NCI-H1092 (cell line): Measurements from ENCODE around the gene KCTD6.

Experiments used
- DNase-seq: peaks from one replicate; lab custom pipeline; 2025; lab: John Stamatoyannopoulos, UW

KCTD6 gene

DNA sequence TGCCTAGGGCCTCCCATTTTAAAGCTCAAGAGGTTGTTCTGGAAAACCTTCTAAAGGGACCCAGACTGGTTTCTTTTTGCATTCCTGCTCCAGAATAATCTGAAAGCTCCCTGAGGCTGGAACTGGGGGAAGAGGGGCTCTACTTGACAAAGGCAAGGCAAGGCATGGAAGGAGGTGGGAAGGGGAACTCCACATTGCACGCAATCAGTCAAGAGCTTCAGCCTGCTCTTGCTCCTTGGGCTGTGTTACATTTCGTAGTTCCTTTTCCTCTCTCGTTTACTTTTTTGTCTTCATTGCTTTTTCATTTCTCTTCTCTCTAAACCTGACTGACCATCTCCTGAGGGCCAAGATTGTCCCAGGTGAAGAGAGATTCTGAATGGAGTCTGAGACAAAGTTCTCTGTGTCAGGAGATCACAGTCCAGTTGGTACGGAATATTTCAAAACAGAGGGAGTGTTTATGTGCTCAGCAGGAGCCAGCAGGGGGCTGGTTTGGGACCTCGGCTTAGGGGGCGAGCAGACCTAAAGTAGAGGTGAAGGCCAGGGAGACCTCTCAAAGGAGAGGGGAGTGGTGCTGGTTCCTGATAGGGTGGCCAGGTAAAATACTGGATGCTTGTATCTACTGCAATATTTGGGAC is 6.0 kb upstream of the KCTD6 start:
- no peak for DNase-seq

- no peak for DNase-seq
Measured at GRCh38 chr3:58487140-58487886, 4.6 kb upstream of the KCTD6 start.

DNA sequence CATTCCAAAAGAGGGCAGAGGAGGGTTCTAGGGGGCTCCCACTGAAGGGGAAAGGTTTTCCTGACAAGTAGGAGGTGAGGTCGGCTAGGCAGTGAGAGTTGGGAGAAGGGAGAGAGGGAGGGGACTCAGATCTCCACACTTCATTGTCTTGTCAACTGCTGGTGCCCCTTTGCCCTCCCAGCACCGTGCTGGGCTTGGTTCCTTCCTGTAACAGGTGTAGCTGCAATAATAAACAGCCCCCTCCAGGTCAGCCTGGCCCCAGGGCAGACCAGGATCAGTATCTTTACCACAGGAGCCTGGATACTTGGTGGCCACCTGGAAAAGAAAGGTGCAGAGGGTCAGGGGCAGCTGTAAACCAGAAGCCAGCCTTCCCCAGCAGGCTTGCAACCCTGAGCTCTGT is 2.9 kb upstream of the KCTD6 start:
- no peak for DNase-seq

DNA sequence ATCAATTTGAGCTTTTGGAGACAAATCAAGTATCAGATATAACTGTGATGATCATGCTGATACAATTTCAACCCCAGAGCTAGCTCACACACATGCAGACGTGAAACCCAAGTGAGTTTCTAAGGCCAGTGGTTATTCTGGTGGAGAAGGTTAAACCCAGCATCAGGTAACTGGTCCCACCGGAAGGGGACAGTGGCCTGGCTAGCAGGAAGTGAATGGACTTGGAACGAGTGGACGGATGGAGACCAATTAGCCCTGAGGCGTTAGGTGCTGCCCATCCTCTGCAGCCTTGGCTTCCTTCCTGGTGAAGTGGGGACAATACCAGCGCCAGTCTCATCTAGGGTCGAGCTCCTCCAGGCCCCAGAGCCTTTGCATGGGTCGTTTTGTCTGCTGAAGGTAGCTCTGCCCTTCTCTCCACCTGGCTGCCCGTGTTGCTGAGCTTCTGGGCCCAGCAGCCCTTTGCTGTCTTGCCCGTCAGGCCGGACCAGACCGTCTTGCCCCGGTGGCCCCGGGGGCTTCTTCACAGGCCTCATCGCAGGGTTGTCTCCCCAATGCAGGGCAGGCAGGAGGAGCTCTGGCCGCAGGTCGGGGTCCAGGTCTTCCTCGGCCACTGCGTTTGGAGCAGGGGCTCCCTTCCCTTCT is 915 bp upstream of the KCTD6 start:
- DNase-seq: no peak

- DNase-seq: no peak
Measured at GRCh38 chr3:58492494-58492905, 604 bp downstream of the KCTD6 start.

DNA sequence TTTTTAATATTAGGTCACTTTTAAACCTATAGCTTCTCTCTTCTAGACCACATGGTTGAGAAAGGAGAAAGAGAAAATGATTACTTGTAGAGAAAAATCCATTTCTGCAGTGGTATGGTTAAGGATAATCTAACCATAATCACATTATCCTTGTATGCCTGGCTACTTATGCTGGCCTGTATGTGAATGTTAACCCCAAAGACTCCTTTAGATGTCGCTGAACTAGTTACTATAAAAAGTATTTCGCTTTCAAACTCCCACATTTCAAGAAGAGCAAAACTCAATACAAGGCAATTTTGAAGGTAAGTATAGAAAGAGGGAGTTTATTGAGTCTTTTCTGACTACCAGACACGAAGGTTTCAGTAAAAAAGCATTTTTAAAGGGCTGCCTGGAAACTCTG is 2.2 kb downstream of the KCTD6 start:
- DNase-seq: no peak

- DNase-seq: no peak
Measured at GRCh38 chr3:58495101-58495500, 3.2 kb downstream of the KCTD6 start.

- no peak for DNase-seq
Measured at GRCh38 chr3:58496206-58496857, 4.4 kb downstream of the KCTD6 start.

DNA sequence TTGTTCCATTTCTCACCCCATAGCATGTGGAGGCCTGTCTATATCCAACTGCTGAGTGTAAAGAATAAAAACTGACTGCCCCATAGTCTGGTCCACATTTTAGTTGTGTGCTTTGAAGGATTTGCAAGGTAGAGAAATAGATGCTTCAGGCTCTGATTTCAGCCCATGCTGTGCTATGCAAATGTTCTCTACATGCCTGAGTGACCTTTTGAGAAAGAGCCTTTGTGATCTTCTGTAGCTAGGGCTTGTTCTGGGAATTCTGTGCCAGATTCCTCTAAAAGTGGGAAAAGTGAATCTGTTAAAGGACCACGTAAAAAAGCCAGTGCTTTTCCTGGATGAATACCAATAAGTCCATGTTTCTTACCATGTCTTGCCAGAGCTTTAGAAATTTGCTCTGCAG is 5.2 kb downstream of the KCTD6 start:
- no peak for DNase-seq

- no peak for DNase-seq
Measured at GRCh38 chr3:58502872-58503271, 11.0 kb downstream of the KCTD6 start.

DNA sequence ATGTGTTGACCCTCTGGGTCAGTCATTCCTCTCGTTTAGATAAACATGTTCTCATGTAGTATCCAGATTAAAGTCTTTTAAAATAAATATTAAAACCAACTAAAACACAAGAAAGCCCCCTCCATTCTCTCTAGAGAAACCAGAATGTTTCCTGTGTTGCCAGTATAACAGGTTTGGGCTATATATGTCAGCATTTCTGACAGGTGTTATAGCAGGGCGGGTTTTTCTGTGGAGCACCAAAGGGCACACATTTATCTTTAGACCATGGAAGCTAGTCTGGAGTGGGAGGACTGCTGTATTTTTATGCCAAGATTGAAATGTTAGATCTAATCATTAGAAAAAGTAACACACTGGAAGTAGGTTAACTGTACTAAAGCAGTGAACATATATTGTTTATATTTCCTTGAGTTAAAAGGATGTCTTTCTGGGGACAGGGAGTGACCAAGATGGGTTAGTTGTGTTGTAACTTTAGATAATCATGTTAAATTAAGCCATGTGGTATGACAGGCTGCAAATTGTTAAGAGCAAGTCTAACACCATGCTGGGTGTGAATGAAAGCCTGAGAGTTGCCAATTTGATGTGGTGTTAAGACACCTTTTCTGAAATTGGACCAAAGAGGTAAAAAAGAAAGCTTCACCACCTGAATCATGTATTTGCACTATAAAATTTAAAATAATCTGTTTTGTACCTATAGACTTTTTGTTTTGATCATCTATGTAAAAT is 15.6 kb downstream of the KCTD6 start:
- DNase-seq: no peak

- DNase-seq: no peak
Measured at GRCh38 chr3:58508437-58508836, 16.5 kb downstream of the KCTD6 start.

DNA sequence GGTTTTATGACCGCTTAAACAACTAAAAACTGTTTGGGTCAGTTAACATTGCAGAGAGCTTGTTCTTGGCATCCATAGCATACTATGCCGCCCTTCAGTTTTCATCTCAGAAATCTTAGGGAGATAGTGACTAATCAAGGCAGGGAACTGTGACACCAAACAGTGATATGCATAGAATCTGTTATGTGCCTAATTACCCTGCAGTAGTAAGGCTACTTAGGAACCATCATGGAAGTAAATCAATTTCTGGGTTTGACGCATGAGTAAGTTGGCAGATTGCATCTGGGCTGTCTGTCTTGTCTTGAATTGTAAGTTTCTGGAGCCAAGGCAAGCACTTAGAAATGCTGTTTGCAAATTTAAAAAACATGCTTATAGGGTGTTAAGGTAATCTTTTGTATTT is 22.5 kb downstream of the KCTD6 start:
- no peak for DNase-seq

GRCh38 chr3:58518291-58518789 is 26.4 kb downstream of the KCTD6 start:
- DNase-seq: peak; percentile 41

DNA sequence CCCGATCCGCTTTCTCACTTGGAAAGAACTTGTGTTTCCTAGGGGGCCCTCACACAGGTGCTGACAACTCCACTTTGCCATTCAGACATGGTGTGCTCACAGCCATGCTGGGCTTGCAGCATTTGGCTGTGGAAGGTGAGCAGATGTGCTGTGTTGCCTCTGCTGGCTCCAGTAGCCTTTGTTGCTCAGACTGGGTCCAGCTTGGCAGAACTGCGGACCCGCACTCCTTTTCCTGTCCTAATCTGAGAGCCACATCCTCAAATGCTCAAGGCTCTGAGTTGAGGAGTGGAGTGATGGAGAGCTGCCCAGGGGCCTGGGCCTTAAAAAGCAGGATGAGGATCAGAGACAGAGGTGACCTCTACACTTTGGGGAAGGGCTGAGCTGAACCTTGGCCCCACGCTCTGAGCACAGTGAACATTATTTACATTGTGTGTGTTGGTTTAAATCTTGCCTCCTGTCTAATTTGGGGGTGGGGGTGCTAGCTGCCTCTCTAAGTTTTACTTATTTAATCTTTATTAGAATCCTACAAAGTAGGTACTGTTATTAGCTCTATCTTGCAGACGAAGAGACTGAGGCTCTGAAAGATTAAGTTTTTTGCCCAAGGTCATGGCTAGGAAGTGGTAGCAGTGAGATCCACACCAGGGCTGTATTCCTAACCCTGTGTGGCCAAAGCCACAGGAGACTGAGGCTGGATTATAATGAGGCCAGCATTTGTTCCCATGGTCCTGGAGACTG is 27.9 kb downstream of the KCTD6 start:
- DNase-seq: no peak

DNA sequence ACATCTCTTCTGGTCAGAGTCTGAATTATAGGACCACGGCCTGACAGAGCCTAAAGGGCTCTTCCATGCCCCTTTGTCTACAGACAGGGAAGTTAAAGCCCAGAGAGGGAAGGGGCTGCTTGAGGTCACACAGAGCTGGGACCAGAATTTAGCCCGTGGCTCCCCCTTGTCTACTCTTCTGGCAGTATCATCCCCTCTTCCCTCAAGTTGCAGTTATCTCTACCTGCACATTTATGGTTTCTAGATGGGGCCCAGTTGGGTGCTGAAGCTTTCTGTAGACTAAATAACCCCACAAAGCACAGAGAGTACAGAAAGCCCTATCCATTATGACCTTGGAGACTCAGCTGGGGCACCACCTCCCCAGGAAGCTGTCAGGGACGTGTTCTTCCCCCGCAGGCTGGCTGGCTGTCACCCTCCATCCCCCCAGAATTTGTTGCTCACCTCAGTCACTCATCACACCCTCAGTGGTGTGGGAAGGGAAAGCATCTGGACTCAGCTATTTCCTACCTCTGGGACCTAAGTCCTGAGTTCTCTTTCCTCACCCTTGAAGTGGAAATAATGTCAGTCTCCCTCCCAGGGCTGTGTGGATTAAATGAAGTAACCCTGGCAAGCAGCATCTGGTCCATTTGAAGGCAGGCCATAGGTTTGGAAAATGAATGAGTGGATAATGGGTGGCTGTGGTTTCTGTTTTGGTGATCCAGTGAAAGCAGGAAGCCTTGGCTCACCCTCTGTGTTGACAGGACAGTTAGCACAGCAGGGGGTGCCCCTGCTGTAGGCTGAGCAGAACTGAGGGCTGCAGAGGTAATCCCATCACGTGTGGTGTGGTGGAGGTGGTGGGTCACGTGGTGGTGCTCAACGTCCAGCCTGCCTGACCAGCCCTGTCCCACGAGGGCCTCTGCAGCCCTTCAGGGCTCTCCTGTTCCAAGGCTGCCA is 28.8 kb downstream of the KCTD6 start:
- no peak for DNase-seq

DNA sequence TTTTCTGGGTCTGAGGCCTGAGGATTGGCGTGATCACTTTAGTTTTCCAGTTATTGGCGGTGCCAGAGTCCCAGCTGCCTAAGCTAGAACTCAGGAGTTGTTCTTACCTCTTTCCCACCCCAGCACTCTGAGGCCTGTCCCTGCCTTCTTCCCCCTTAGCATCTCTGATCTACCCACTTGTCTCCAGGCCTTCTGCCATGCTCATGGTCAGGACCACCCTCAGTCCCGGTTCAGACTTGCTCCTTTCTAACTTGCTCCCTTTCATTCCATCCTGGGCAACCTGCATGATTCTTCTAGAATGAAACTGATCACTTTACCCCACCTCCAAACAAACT is 29.4 kb downstream of the KCTD6 start:
- DNase-seq: no peak

- no peak for DNase-seq
Measured at GRCh38 chr3:58521917-58522631, 30.2 kb downstream of the KCTD6 start.

GRCh38 chr3:58522759-58523425 is 31.0 kb downstream of the KCTD6 start:
- DNase-seq: no peak
